Loucy (cell line): ENCODE results near the gene CACNA1I.

Experiments
- H2AFZ ChIP-seq: fragments of 200-600 bp; sonication (generic); 2 replicates; pipeline ENCODE4 v1.6.0; 2016; ENCODE audit warnings: antibody characterized with exemption, mild to moderate bottlenecking, low read length, moderate library complexity
- H3F3A ChIP-seq: fragments of 200-600 bp; 2 replicates; pipeline ENCODE4 v1.6.0; 2016; ENCODE audit warnings: antibody characterized with exemption, low read depth, mild to moderate bottlenecking
- H3K27me3 ChIP-seq: fragments of 200-600 bp; sonication (generic); 2 replicates; pipeline ENCODE4 v1.6.1; 2014; ENCODE audit warnings: low read length, mild to moderate bottlenecking; ENCODE audit not compliant: insufficient read depth, poor library complexity, severe bottlenecking
- H3K36me3 ChIP-seq: fragments of 200-600 bp; sonication (generic); 2 replicates; pipeline ENCODE4 v1.6.1; 2016; ENCODE audit warnings: low read length; ENCODE audit not compliant: insufficient read depth
- H3K4me1 ChIP-seq: fragments of 200-600 bp; sonication (generic); 2 replicates; pipeline ENCODE4 v1.5.1; 2014; ENCODE audit warnings: low read length, mild to moderate bottlenecking; ENCODE audit not compliant: insufficient read depth, poor library complexity, severe bottlenecking
- H3K4me2 ChIP-seq: fragments of 200-600 bp; sonication (generic); 2 replicates; pipeline ENCODE4 v1.6.0; 2014; ENCODE audit warnings: antibody characterized with exemption, low read length, low read depth, mild to moderate bottlenecking; ENCODE audit not compliant: poor library complexity, severe bottlenecking
- H3K4me3 ChIP-seq: fragments of 200-600 bp; sonication (generic); 2 replicates; pipeline ENCODE4 v1.5.1; 2014; ENCODE audit warnings: low read length, mild to moderate bottlenecking, mixed read lengths; ENCODE audit not compliant: poor library complexity, severe bottlenecking
- H3K79me2 ChIP-seq: fragments of 200-600 bp; sonication (generic); 2 replicates; pipeline ENCODE4 v1.6.1; 2014; ENCODE audit warnings: low read length; ENCODE audit not compliant: insufficient read depth
- H3K9ac ChIP-seq: fragments of 200-600 bp; sonication (generic); 2 replicates; pipeline ENCODE4 v1.6.0; 2014; ENCODE audit warnings: mild to moderate bottlenecking, low read depth, low read length, moderate library complexity; ENCODE audit not compliant: poor library complexity, severe bottlenecking
- H3K9me2 ChIP-seq: fragments of 200-600 bp; sonication (generic); replicated peaks from 2 replicates; pipeline ENCODE4 v1.6.1; 2016; ENCODE audit warnings: low read depth, low read length, mixed read lengths
- H3K9me3 ChIP-seq: fragments of 200-600 bp; sonication (generic); 2 replicates; pipeline ENCODE4 v1.6.1; 2014; ENCODE audit warnings: mild to moderate bottlenecking, antibody characterized with exemption, low read length, low read depth; ENCODE audit not compliant: insufficient read depth
- H4K20me1 ChIP-seq: fragments of 200-600 bp; sonication (generic); 2 replicates; pipeline ENCODE4 v1.6.0; 2014; ENCODE audit warnings: antibody characterized with exemption, low read length, mild to moderate bottlenecking; ENCODE audit not compliant: insufficient read depth, poor library complexity, severe bottlenecking
- CTCF ChIP-seq: fragments of 200-600 bp; sonication (generic); conservative IDR thresholded peaks from 2 replicates; pipeline ENCODE4 v1.5.1; 2014; ENCODE audit warnings: mild to moderate bottlenecking, antibody characterized with exemption, low read length
- EZH2phosphoT487 ChIP-seq: fragments of 200-600 bp; IDR thresholded peaks from 2 replicates; pipeline ENCODE4 v1.6.1; 2018; ENCODE audit warnings: antibody characterized with exemption, mild to moderate bottlenecking, moderate library complexity, borderline replicate concordance

CACNA1I gene

GRCh38 chr22:39610766-39611165 is 40.2 kb downstream of the CACNA1I start:
- Histone ChIP-seq H3K9ac (no peak overlapping the region), H3K9me2 (no peaks in the 10 kb centered on the region), H3K79me2 (no peaks in the 10 kb centered on the region), H3K9me3 (no peaks in the 10 kb centered on the region), H3K36me3 (no peaks in the 10 kb centered on the region), H3K4me2 (no peak overlapping the region), H3K27me3 (no peaks in the 10 kb centered on the region), H3K4me1 (no peaks in the 10 kb centered on the region), H2AFZ (no peak overlapping the region), H3F3A (no peaks in the 10 kb centered on the region), H4K20me1 (no peaks in the 10 kb centered on the region), H3K4me3 (no peak overlapping the region)
- TF ChIP-seq CTCF: no peak
- no peak for TF ChIP-seq EZH2phosphoT487

- Histone ChIP-seq H3K4me1 (no peaks in the 10 kb centered on the region), H3K36me3 (no peaks in the 10 kb centered on the region), H3K9me3 (no peaks in the 10 kb centered on the region), H3K27me3 (no peaks in the 10 kb centered on the region), H3K9me2 (no peaks in the 10 kb centered on the region), H3F3A (no peaks in the 10 kb centered on the region), H3K4me2 (no peak overlapping the region), H3K9ac (no peak overlapping the region), H3K79me2 (no peaks in the 10 kb centered on the region), H3K4me3 (no peak overlapping the region), H2AFZ (no peak overlapping the region), H4K20me1 (no peaks in the 10 kb centered on the region)
- no peak for TF ChIP-seq EZH2phosphoT487
- TF ChIP-seq CTCF: no peak
Measured at GRCh38 chr22:39611360-39611759, 40.8 kb downstream of the CACNA1I start.

- Histone ChIP-seq H2AFZ (no peak overlapping the region), H3K4me2 (no peak overlapping the region), H3K27me3 (no peaks in the 10 kb centered on the region), H3K9me3 (no peaks in the 10 kb centered on the region), H3F3A (no peaks in the 10 kb centered on the region), H3K36me3 (no peaks in the 10 kb centered on the region), H3K9ac (no peak overlapping the region), H3K79me2 (no peaks in the 10 kb centered on the region), H4K20me1 (no peaks in the 10 kb centered on the region), H3K9me2 (no peaks in the 10 kb centered on the region), H3K4me3 (no peak overlapping the region), H3K4me1 (no peaks in the 10 kb centered on the region)
- TF ChIP-seq CTCF (no peak), EZH2phosphoT487 (no peak)
Measured at GRCh38 chr22:39612811-39613548, 42.4 kb downstream of the CACNA1I start.
